ENCODE results near the gene GXYLT1. TPM values are rescaled to one million over a fixed set of nuclear protein-coding genes. Genes with fewer than 3 reads are reported as not detected.
"Not testable (repeated sequence)": the region's sequence is repeated elsewhere in the genome, so short reads cannot be mapped to it uniquely, and the experiment has no call there.

GXYLT1 gene
- total RNA-seq, 1 donor from 2014 or later = 15.3 TPM

GRCh38 chr12:42094277-42094676, 50.4 kb downstream of the GXYLT1 start:
- DNase-seq = no peak

GRCh38 chr12:42091769-42092168, 52.9 kb downstream of the GXYLT1 start:
- no peak for DNase-seq

- no peak for DNase-seq
Observed at GRCh38 chr12:42090899-42091298, 53.8 kb downstream of the GXYLT1 start.

- DNase-seq = no peak
Observed at GRCh38 chr12:42086031-42086430, 58.6 kb downstream of the GXYLT1 start.

- DNase-seq = no peak
Observed at GRCh38 chr12:42085594-42085993, 59.1 kb downstream of the GXYLT1 start.

- DNase-seq = no peak
Observed at GRCh38 chr12:42084522-42084921, 60.2 kb downstream of the GXYLT1 start.

- no peak for DNase-seq
Observed at GRCh38 chr12:42076976-42077375, 67.7 kb downstream of the GXYLT1 start.

GRCh38 chr12:42070036-42070435, 74.6 kb downstream of the GXYLT1 start:
- DNase-seq = no peak

GRCh38 chr12:42059127-42059526, 85.5 kb downstream of the GXYLT1 start:
- no peak for DNase-seq

GRCh38 chr12:42056130-42056529, 88.5 kb downstream of the GXYLT1 start:
- no peak for DNase-seq

- DNase-seq = no peak
Observed at GRCh38 chr12:42053456-42053855, 91.2 kb downstream of the GXYLT1 start.

- not testable (repeated sequence) for DNase-seq
Observed at GRCh38 chr12:42048980-42049379, 95.7 kb downstream of the GXYLT1 start.

GRCh38 chr12:42039577-42039976, 105.1 kb downstream of the GXYLT1 start:
- DNase-seq = no peak

GRCh38 chr12:42039176-42039575, 105.5 kb downstream of the GXYLT1 start:
- no peak for DNase-seq

- DNase-seq = no peak
Observed at GRCh38 chr12:42031847-42032564, 112.7 kb downstream of the GXYLT1 start.

Other genes starting within 250 kb of the GXYLT1 start
- gene YAF2, start 93.4 kb upstream of the GXYLT1 start, total RNA-seq = 14.3 TPM
- gene ZCRB1, start 181.2 kb upstream of the GXYLT1 start, total RNA-seq = 13.4 TPM
- gene PPHLN1, start 181.3 kb upstream of the GXYLT1 start, total RNA-seq = 57.0 TPM

Data from skin of body (tissue), 2 donors.